Smooth muscle cell of bladder (primary cell): ENCODE data around the gene ASCL5. TPM values are rescaled to one million over a fixed set of nuclear protein-coding genes. Genes with fewer than 3 reads are reported as not detected.

Source experiments
- total RNA-seq: library from RNA; depleted of rRNA; stranded (reverse); fragments of >200 nt; gene quantifications from 2 replicates; pipeline ENCODE4 v1.2.3, GENCODE V29; 2014

The ASCL5 gene, protein sequence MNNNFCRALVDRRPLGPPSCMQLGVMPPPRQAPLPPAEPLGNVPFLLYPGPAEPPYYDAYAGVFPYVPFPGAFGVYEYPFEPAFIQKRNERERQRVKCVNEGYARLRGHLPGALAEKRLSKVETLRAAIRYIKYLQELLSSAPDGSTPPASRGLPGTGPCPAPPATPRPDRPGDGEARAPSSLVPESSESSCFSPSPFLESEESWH
- not detected in 2 replicates for total RNA-seq

GRCh38 chr1:201126832-201127754 is at the start of gene ASCL5:
ASCL5 (minus strand) TSS chr1:201127184; CDS start chr1:201115372, 11,812 bp downstream.

GRCh38 chr1:201154389-201155165 is 27.6 kb upstream of the ASCL5 start, which contains the start of gene TMEM9:
TMEM9 (minus strand) TSS chr1:201154474; CDS start chr1:201153923, 551 bp downstream.

GRCh38 chr1:201112173-201112731 is 14.7 kb downstream of the ASCL5 start, which contains the start of gene CACNA1S:
CACNA1S (minus strand) TSS chr1:201112426; CDS start chr1:201112339, 87 bp downstream.

Other genes with a start within 250 kb of the ASCL5 start
- gene INAVA, start 232.3 kb downstream of the ASCL5 start, total RNA-seq = under 0.01 and 0.18 TPM in 2 replicates
- under 0.01 and 0.09 TPM in 2 replicates for gene KIF21B, start 103.5 kb downstream of the ASCL5 start, total RNA-seq
- gene CACNA1S, start 14.8 kb downstream of the ASCL5 start, total RNA-seq = not detected in 2 replicates
- gene TMEM9, start 27.3 kb upstream of the ASCL5 start, total RNA-seq = 103 and 129 TPM in 2 replicates
- gene IGFN1, start 63.6 kb upstream of the ASCL5 start, total RNA-seq = under 0.01 and 0.09 TPM in 2 replicates
- gene PKP1, start 156.3 kb upstream of the ASCL5 start, total RNA-seq = under 0.01 TPM in 2 replicates